Measurements from ENCODE around the gene SYDE1. TPM values are rescaled to one million over a fixed set of nuclear protein-coding genes. Genes with fewer than 3 reads are reported as not detected.

Gene SYDE1
- total RNA-seq, 2 experiments from 2014 or later, result 1.6 to 2.4 TPM

GRCh38 chr19:15161028-15161984, 54.1 kb downstream of the SYDE1 start:
- no peak for DNase-seq
- H3K36me3 Mint-ChIP-seq, result peaks cover 3% of the 10 kb centered on the region
- H3K9me3 Mint-ChIP-seq, result peaks cover 14% of the 10 kb centered on the region
- H3K4me3 Mint-ChIP-seq, result no peak overlapping the region
- no peak overlapping the region for H3K27ac Mint-ChIP-seq
- no peaks in the 10 kb centered on the region for H3K4me1 Mint-ChIP-seq
- no peaks in the 10 kb centered on the region for H3K27me3 Mint-ChIP-seq

Other genes starting within 250 kb of the SYDE1 start
- gene OR7A17, start 221.3 kb upstream of the SYDE1 start, total RNA-seq, result not detected
- gene OR7C2, start 165.9 kb upstream of the SYDE1 start, total RNA-seq, result not detected
- not detected for gene SLC1A6, start 127.5 kb upstream of the SYDE1 start, total RNA-seq
- not detected for gene CASP14, start 57.9 kb upstream of the SYDE1 start, total RNA-seq
- not detected for gene OR1I1, start 25.2 kb upstream of the SYDE1 start, total RNA-seq
- gene NOTCH3, start 93.6 kb downstream of the SYDE1 start, total RNA-seq, result under 1 TPM in 1 of 2 experiments, not detected in 1; 0.12 TPM
- gene EPHX3, start 125.0 kb downstream of the SYDE1 start, total RNA-seq, result not detected
- 100 to 1,000 TPM; 110 to 113 TPM for gene BRD4, start 225.1 kb downstream of the SYDE1 start, total RNA-seq